COR-L47 (cell line): ENCODE measurements around the gene ATRX.

Source experiments
- DNase-seq: peaks from one replicate; lab custom pipeline; 2025; lab: John Stamatoyannopoulos, UW

ATRX gene

DNA sequence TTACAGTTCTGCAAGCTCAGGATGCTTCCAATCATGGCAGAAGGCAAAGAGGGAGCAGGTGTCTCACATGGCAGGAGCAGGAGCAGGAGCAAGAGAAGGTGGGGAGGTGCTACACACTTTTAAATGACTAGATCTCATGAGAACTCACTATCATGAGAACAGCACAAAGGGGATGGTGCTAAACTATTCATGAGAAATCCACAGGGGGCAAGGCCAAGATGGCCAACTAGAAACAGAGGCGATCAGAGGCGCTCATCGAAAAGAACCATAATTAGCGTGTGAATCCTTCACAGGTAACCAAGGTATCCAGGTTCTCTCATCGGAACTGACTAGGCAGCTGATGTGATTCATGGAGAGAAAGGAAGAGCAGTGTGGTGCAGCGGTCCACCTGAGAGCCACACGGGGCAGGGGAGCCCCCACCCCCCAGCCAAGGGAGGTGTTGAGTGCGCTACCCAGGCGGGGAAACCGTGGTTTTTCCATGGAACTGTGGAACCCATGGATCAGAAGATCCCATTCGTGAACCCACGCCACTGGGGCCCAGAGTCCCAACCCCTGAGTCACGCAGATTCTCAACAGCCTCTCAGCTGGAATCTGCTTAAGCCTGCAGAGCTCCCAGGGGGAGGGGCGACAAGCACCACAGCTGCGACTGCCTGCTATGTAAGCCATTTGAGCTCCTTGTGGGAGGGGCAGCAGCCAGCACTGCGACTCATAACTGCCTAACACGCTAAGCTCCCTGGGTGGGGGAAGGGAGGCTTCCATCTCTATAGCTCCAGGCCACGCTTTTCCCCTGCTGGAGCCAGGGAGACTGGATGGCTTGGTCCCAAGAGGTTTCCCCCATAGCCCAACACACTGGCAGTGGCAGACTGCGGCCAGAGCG, 292.1 kb downstream of the ATRX start:
- no peak for DNase-seq

DNA sequence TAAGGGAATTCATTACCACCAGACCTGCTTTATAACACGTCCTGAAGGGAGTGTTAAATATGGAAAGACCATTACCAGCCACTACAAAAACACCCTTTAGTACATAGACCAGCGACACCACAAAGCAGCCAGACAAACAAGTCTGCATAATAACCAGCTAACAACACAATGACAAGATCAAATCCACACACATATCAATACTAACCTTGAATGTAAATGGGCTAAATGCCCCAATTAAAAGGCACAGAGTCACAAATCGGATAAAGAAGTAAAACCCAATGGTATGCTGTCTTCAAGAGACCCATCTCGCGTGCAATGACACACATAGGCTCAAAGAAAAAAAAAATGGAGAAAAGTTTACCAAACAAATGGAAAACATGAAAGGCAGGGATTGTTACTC, 302.0 kb downstream of the ATRX start:
- DNase-seq, result no peak

DNA sequence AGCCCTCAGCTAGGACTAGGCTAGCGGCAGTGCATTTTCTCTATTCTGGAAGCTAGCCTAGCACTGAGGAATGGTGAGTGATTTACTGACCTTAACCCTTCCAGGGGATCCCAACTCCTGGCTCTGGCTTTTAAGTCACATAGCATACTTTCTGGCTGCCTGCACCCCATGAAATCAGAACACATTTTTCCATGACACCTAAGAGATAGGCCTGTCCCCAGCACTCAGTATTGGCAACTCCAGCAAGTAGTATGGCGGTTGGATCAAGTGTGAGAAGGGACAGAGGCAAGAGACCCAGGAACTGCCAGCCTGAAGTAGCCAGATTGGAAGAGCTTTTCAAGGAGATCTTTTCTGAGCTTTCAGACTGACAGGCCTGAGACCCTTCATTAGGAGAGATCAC, 330.6 kb downstream of the ATRX start:
- DNase-seq, result no peak
